GM23338 (cell line): ENCODE measurements around the gene OR1D5. TPM values are rescaled to one million over a fixed set of nuclear protein-coding genes. Genes with fewer than 3 reads are reported as not detected.

Experiments used
- ATAC-seq: fragments of 200-7000 bp; cut with Tn5 transposase; 3 replicates; pipeline ENCODE4 v1.9.1; 2020
- DNase-seq: peaks from one replicate; pipeline ENCODE4 v3.0.0-alpha.2; 2015; ENCODE audit warnings: low spot score
- H2AFZ ChIP-seq: fragments of 200-600 bp; sonication (generic); 2 replicates; pipeline ENCODE4 v1.8.0; 2016; ENCODE audit warnings: antibody characterized with exemption, mild to moderate bottlenecking, moderate library complexity
- H3F3A ChIP-seq: fragments of 200-600 bp; sonication (generic); replicated peaks from 2 replicates; pipeline ENCODE4 v1.8.0; 2017; ENCODE audit warnings: antibody characterized with exemption, mixed run types, low read depth
- H3K27ac ChIP-seq: fragments of 200-600 bp; sonication (generic); 2 replicates; pipeline ENCODE4 v1.6.1; 2016; ENCODE audit warnings: low read depth
- H3K27me3 ChIP-seq: fragments of 200-600 bp; sonication (generic); 2 replicates; pipeline ENCODE4 v1.8.0; 2016; ENCODE audit warnings: mild to moderate bottlenecking, mixed run types, moderate library complexity; ENCODE audit not compliant: insufficient read depth
- H3K36me3 ChIP-seq: fragments of 200-600 bp; sonication (generic); 2 replicates; pipeline ENCODE4 v1.8.0; 2016; ENCODE audit warnings: mild to moderate bottlenecking; ENCODE audit not compliant: insufficient read depth
- H3K4me1 ChIP-seq: fragments of 200-600 bp; sonication (generic); 2 replicates; pipeline ENCODE4 v1.8.0; 2016; ENCODE audit warnings: mild to moderate bottlenecking, moderate library complexity; ENCODE audit not compliant: insufficient read depth
- H3K4me2 ChIP-seq: fragments of 200-600 bp; sonication (generic); 2 replicates; pipeline ENCODE4 v1.7.1; 2017; ENCODE audit warnings: mixed run types
- H3K4me3 ChIP-seq: fragments of 200-600 bp; sonication (generic); 2 replicates; pipeline ENCODE4 v1.6.1; 2016; ENCODE audit warnings: mixed run types
- H3K79me2 ChIP-seq: fragments of 200-600 bp; sonication (generic); replicated peaks from 2 replicates; pipeline ENCODE4 v1.8.0; 2017; ENCODE audit warnings: mild to moderate bottlenecking; ENCODE audit not compliant: insufficient read depth
- H3K9me2 ChIP-seq: fragments of 200-600 bp; sonication (generic); 2 replicates; pipeline ENCODE4 v1.8.0; 2017; ENCODE audit not compliant: insufficient read depth
- H4K20me1 ChIP-seq: fragments of 200-600 bp; sonication (generic); replicated peaks from 2 replicates; pipeline ENCODE4 v1.8.0; 2017; ENCODE audit warnings: mild to moderate bottlenecking; ENCODE audit not compliant: insufficient read depth
- H3K27ac Mint-ChIP-seq: 2 replicates; pipeline ENCODE4 v1.8.0; 2020; ENCODE audit warnings: inconsistent platforms, mild to moderate bottlenecking, moderate library complexity, mixed read lengths
- H3K27me3 Mint-ChIP-seq: 3 replicates; pipeline ENCODE4 v1.8.0; 2022; ENCODE audit warnings: low read depth, mild to moderate bottlenecking, moderate library complexity, mixed read lengths, inconsistent platforms; ENCODE audit not compliant: insufficient read depth, poor library complexity
- H3K36me3 Mint-ChIP-seq: 3 replicates; pipeline ENCODE4 v1.8.0; 2021; ENCODE audit warnings: low read depth, mild to moderate bottlenecking, inconsistent platforms, moderate library complexity, mixed read lengths
- H3K4me1 Mint-ChIP-seq: 3 replicates; pipeline ENCODE4 v1.8.0; 2020; ENCODE audit warnings: mild to moderate bottlenecking, inconsistent platforms, mixed read lengths
- H3K4me3 Mint-ChIP-seq: 3 replicates; pipeline ENCODE4 v1.8.0; 2021; ENCODE audit warnings: moderate library complexity, mild to moderate bottlenecking, inconsistent platforms, mixed read lengths
- H3K9me3 Mint-ChIP-seq: 3 replicates; pipeline ENCODE4 v1.8.0; 2020; ENCODE audit warnings: moderate library complexity, mild to moderate bottlenecking, inconsistent platforms, mixed read lengths
- CREB1 ChIP-seq: fragments of 250-450 bp; sonication (Bioruptor Pico); IDR thresholded peaks from 2 replicates; pipeline ENCODE4 v1.5.0; 2020; ENCODE audit warnings: low read depth, mild to moderate bottlenecking, moderate library complexity
- CTCF ChIP-seq, 2 experiments: fragments of 200-600 bp in 1 of 2; sonication (generic) in 1 of 2; conservative IDR thresholded peaks; 2 replicates each; pipeline versions ENCODE4 v1.5.1 to v1.6.1; 2016 to 2017; ENCODE audit warnings: antibody characterized with exemption in 2 of 2, low read depth in 2 of 2, mild to moderate bottlenecking in 2 of 2, moderate library complexity in 1 of 2
- ETS1 ChIP-seq: IDR thresholded peaks from 2 replicates; pipeline ENCODE4 v1.6.1; 2016; ENCODE audit warnings: antibody characterized with exemption
- EZH2phosphoT487 ChIP-seq: fragments of 200-600 bp; sonication (generic); IDR thresholded peaks from one replicate; pipeline ENCODE4 v1.8.1; 2018; ENCODE audit warnings: antibody characterized with exemption; ENCODE audit not compliant: unreplicated experiment
- JUNB ChIP-seq: IDR thresholded peaks from one replicate; pipeline ENCODE4 v1.6.1; 2016; ENCODE audit warnings: antibody characterized with exemption; ENCODE audit not compliant: unreplicated experiment
- NANOG ChIP-seq: IDR thresholded peaks from 2 replicates; pipeline ENCODE4 v1.6.1; 2016; ENCODE audit warnings: antibody characterized with exemption, borderline replicate concordance
- POLR2AphosphoS5 ChIP-seq: IDR thresholded peaks from 2 replicates; pipeline ENCODE4 v1.6.1; 2016; ENCODE audit warnings: antibody characterized with exemption, low read depth
- REST ChIP-seq: IDR thresholded peaks from one replicate; pipeline ENCODE4 v1.6.1; 2018; ENCODE audit warnings: antibody characterized with exemption; ENCODE audit not compliant: unreplicated experiment
- STAT1 ChIP-seq: IDR thresholded peaks from one replicate; pipeline ENCODE4 v1.6.1; 2016; ENCODE audit warnings: antibody characterized with exemption; ENCODE audit not compliant: unreplicated experiment
- ZNF114 ChIP-seq: fragments of 250-450 bp; sonication (Bioruptor Pico); IDR thresholded peaks from 2 replicates; pipeline ENCODE4 v1.5.0; 2020; ENCODE audit warnings: mild to moderate bottlenecking, moderate library complexity
- ZNF331 ChIP-seq: fragments of 250-450 bp; sonication (Bioruptor Pico); IDR thresholded peaks from 2 replicates; pipeline ENCODE4 v1.5.0; 2020; ENCODE audit warnings: low read depth, mild to moderate bottlenecking, moderate library complexity
- ZNF462 ChIP-seq: fragments of 250-450 bp; sonication (Bioruptor Pico); IDR thresholded peaks from 2 replicates; pipeline ENCODE4 v1.5.0; 2020; ENCODE audit warnings: mild to moderate bottlenecking, moderate library complexity
- polyA plus RNA-seq: library from polyadenylated mRNA; unstranded; fragments of >200 nt; fragmentation: Nextera tagmentation; extraction: Ambion mirVana; gene quantifications from 2 replicates; pipeline ENCODE4 v1.2.1, GENCODE V29; 2016
- total RNA-seq: library from RNA; depleted of rRNA; stranded (reverse); fragments of >200 nt; shearing (Covaris generic); gene quantifications from 2 replicates; pipeline ENCODE4 v1.2.3, GENCODE V29; 2014

OR1D5 gene
- total and polyA plus RNA-seq, 2 experiments from 2014 or later: not detected

- H3K79me2 ChIP-seq: no peaks in the 10 kb centered on the region
- 0 out of 2 replicates have a peak, but pooled peaks cover under 1% of the 10 kb centered on the region for H3K36me3 ChIP-seq
- no peak overlapping the region for H2AFZ ChIP-seq
- no peaks in the 10 kb centered on the region for H3K27me3 ChIP-seq
- no peak for DNase-seq
- no peak overlapping the region for H3K27ac Mint-ChIP-seq
- no peak overlapping the region for H3K4me3 Mint-ChIP-seq
- ATAC-seq: no peak
- no peak overlapping the region for H3K27ac ChIP-seq
- H3F3A ChIP-seq: no peaks in the 10 kb centered on the region
- H3K4me2 ChIP-seq: no peak overlapping the region
- H3K9me3 Mint-ChIP-seq: no peaks in the 10 kb centered on the region
- H3K4me3 ChIP-seq: no peak overlapping the region
- H3K9me2 ChIP-seq: no peaks in the 10 kb centered on the region
- H3K27me3 Mint-ChIP-seq: peaks cover 14% of the 10 kb centered on the region
- no peaks in the 10 kb centered on the region for H4K20me1 ChIP-seq
- no peaks in the 10 kb centered on the region for H3K4me1 Mint-ChIP-seq
- no peaks in the 10 kb centered on the region for H3K4me1 ChIP-seq
- no peak for TF ChIP-seq ZNF331 (CRISPR knock-in tag)
- no peak for TF ChIP-seq ZNF462 (CRISPR knock-in tag)
- no peak for TF ChIP-seq STAT1
- TF ChIP-seq ETS1: no peak
- no peak for TF ChIP-seq CREB1 (CRISPR knock-in tag)
- TF ChIP-seq JUNB: no peak
- no peak for TF ChIP-seq REST
- no peak for TF ChIP-seq ZNF114
- TF ChIP-seq CTCF (conservative IDR thresholded peaks at IDR 0.05; ENCODE audit: low read depth in 2 of 2): no peak
- no peak for TF ChIP-seq NANOG
- TF ChIP-seq POLR2AphosphoS5: no peak
- TF ChIP-seq EZH2phosphoT487: no peak
- H3K36me3 Mint-ChIP-seq: peaks cover 4% of the 10 kb centered on the region; the same call in 2 of the 3 replicates
Measured at GRCh38 chr17:3035968-3036280, 27.5 kb downstream of the OR1D5 start.
